ENCODE data around the gene CD2AP.

DNA sequence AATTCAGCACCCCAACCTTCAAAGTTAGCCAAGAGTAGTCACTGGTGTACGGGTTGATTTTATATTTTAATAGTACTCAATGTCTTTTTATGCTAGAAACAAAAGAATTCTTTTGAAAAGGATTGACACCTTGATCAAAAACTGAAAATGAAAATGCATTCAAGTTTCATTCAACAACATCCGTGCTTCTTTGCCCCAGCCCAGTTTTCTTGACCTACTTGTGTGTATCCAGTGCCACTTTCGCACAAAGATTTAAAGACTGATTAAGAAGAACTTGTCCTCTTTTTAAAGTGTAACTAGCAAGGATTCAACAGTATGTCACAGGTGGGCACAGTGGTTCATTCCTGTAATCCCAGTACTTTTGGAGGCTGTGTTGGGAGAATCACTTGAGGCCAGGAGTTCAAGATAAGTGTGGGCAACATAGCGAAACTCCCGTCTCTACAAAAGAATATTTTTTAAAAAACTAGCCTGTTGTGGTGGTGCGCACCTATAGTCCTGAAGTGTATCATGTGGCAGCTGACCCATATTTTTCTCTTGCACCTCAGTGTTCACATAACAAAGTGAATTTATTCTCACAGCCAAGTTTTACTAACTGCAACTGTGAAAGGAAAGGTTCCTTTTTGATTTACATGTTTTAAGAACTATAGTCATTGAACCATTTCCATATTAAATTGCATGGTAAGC is 22.7 kb upstream of the CD2AP start:
- TF ChIP-seq, protein P1, sequence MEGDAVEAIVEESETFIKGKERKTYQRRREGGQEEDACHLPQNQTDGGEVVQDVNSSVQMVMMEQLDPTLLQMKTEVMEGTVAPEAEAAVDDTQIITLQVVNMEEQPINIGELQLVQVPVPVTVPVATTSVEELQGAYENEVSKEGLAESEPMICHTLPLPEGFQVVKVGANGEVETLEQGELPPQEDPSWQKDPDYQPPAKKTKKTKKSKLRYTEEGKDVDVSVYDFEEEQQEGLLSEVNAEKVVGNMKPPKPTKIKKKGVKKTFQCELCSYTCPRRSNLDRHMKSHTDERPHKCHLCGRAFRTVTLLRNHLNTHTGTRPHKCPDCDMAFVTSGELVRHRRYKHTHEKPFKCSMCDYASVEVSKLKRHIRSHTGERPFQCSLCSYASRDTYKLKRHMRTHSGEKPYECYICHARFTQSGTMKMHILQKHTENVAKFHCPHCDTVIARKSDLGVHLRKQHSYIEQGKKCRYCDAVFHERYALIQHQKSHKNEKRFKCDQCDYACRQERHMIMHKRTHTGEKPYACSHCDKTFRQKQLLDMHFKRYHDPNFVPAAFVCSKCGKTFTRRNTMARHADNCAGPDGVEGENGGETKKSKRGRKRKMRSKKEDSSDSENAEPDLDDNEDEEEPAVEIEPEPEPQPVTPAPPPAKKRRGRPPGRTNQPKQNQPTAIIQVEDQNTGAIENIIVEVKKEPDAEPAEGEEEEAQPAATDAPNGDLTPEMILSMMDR (IDR thresholded peaks at IDR 0.05), result no peak
- no peak for TF ChIP-seq POLR2A (IDR thresholded peaks at IDR 0.05)
